HG03095 (cell line): ENCODE measurements around the gene CDKL5.

ENCODE experiments used
- ATAC-seq: cut with Tn5 transposase; IDR thresholded peaks from one replicate; pipeline ENCODE4 v1.9.1; 2021; ENCODE audit warnings: moderate library complexity; ENCODE audit not compliant: unreplicated experiment

The CDKL5 gene

GRCh38 chrX:18455384-18455783 is 30.0 kb downstream of the CDKL5 start:
- no peak for ATAC-seq

- no peak for ATAC-seq
Measured at GRCh38 chrX:18457000-18457399, 31.6 kb downstream of the CDKL5 start.

- no peak for ATAC-seq
Measured at GRCh38 chrX:18461431-18461830, 36.0 kb downstream of the CDKL5 start.

- no peak for ATAC-seq
Measured at GRCh38 chrX:18464499-18464898, 39.1 kb downstream of the CDKL5 start.

- ATAC-seq = no peak
Measured at GRCh38 chrX:18465051-18465450, 39.6 kb downstream of the CDKL5 start.

GRCh38 chrX:18468599-18468998 is 43.2 kb downstream of the CDKL5 start:
- no peak for ATAC-seq

- no peak for ATAC-seq
Measured at GRCh38 chrX:18471296-18471695, 45.9 kb downstream of the CDKL5 start.

- ATAC-seq = no peak
Measured at GRCh38 chrX:18490806-18491555, 65.6 kb downstream of the CDKL5 start.

GRCh38 chrX:18491587-18492340 is 66.4 kb downstream of the CDKL5 start:
- ATAC-seq = no peak

- no peak for ATAC-seq
Measured at GRCh38 chrX:18534949-18535348, 109.5 kb downstream of the CDKL5 start.

- ATAC-seq = no peak
Measured at GRCh38 chrX:18537068-18537467, 111.7 kb downstream of the CDKL5 start.

GRCh38 chrX:18537524-18537923 is 112.1 kb downstream of the CDKL5 start:
- ATAC-seq = no peak

GRCh38 chrX:18542131-18542530 is 116.7 kb downstream of the CDKL5 start:
- no peak for ATAC-seq

GRCh38 chrX:18542905-18543304 is 117.5 kb downstream of the CDKL5 start:
- ATAC-seq = no peak

- ATAC-seq = no peak
Measured at GRCh38 chrX:18543738-18544137, 118.3 kb downstream of the CDKL5 start.

- no peak for ATAC-seq
Measured at GRCh38 chrX:18545771-18546170, 120.4 kb downstream of the CDKL5 start.

- ATAC-seq = no peak
Measured at GRCh38 chrX:18548996-18549395, 123.6 kb downstream of the CDKL5 start.

- no peak for ATAC-seq
Measured at GRCh38 chrX:18549643-18550042, 124.2 kb downstream of the CDKL5 start.

- no peak for ATAC-seq
Measured at GRCh38 chrX:18557879-18558278, 132.5 kb downstream of the CDKL5 start.

GRCh38 chrX:18558799-18559198 is 133.4 kb downstream of the CDKL5 start:
- no peak for ATAC-seq

- ATAC-seq = no peak
Measured at GRCh38 chrX:18561020-18561419, 135.6 kb downstream of the CDKL5 start.

- no peak for ATAC-seq
Measured at GRCh38 chrX:18565727-18566126, 140.3 kb downstream of the CDKL5 start.
